NT2/D1 (cell line): ENCODE data around the gene TRAK1.

Source experiments
- SUZ12 ChIP-seq: IDR thresholded peaks from 2 replicates; pipeline ENCODE4 v1.6.1; 2011; ENCODE audit not compliant: insufficient read length, insufficient read depth; ENCODE audit errors: extremely low read depth
- YY1 ChIP-seq: IDR thresholded peaks from 2 replicates; pipeline ENCODE4 v1.6.1; 2011; ENCODE audit not compliant: insufficient read length, insufficient read depth
- ZNF274 ChIP-seq: IDR thresholded peaks from 2 replicates; pipeline ENCODE4 v1.6.1; 2011; ENCODE audit warnings: mild to moderate bottlenecking, low read depth, low read length

GRCh38 chr3:42079701-42080452 lies 11.3 kb upstream of the TRAK1 start:
- TF ChIP-seq YY1 (no peak), SUZ12 (no peak), ZNF274 (no peak)
